H9 (cell line): ENCODE measurements around the gene FAM120A. TPM values are rescaled to one million over a fixed set of nuclear protein-coding genes. Genes with fewer than 3 reads are reported as not detected.

ENCODE experiments used
- DNase-seq: peaks from one replicate; pipeline ENCODE4 v3.0.0-alpha.2; 2017
- H2AFZ ChIP-seq: one replicate; pipeline ENCODE4 v1.6.1; 2013; ENCODE audit warnings: mild to moderate bottlenecking, low read length, control low read depth, moderate library complexity
- H2AK5ac ChIP-seq: 2 replicates; pipeline ENCODE4 v1.6.1; 2013; ENCODE audit warnings: low read length, control low read depth, mixed read lengths; ENCODE audit not compliant: insufficient read length
- H2BK120ac ChIP-seq: one replicate; pipeline ENCODE4 v1.6.1; 2013; ENCODE audit warnings: low read depth, mild to moderate bottlenecking, low read length, control low read depth, inconsistent platforms; ENCODE audit not compliant: poor library complexity, severe bottlenecking
- H2BK12ac ChIP-seq: 2 replicates; pipeline ENCODE4 v1.6.1; 2013; ENCODE audit warnings: low read length, control low read depth, mixed read lengths, low read depth; ENCODE audit not compliant: insufficient read length
- H2BK15ac ChIP-seq: 2 replicates; pipeline ENCODE4 v1.6.1; 2013; ENCODE audit warnings: low read depth, low read length, control low read depth
- H2BK20ac ChIP-seq: one replicate; pipeline ENCODE4 v1.6.1; 2013; ENCODE audit warnings: low read depth, mild to moderate bottlenecking, low read length, control low read depth, inconsistent platforms; ENCODE audit not compliant: poor library complexity, severe bottlenecking
- H2BK5ac ChIP-seq: 2 replicates; pipeline ENCODE4 v1.6.1; 2013; ENCODE audit warnings: low read length, control low read depth, mixed read lengths; ENCODE audit not compliant: insufficient read length
- H3K14ac ChIP-seq: 2 replicates; pipeline ENCODE4 v1.6.1; 2013; ENCODE audit warnings: low read length, control low read depth; ENCODE audit not compliant: insufficient read depth
- H3K18ac ChIP-seq: 2 replicates; pipeline ENCODE4 v1.6.1; 2013; ENCODE audit warnings: low read depth, mild to moderate bottlenecking, mixed read lengths, low read length, control low read depth; ENCODE audit not compliant: insufficient read length
- H3K23ac ChIP-seq: 2 replicates; pipeline ENCODE4 v1.6.1; 2013; ENCODE audit warnings: low read length, control low read depth, mixed read lengths, low read depth; ENCODE audit not compliant: insufficient read length
- H3K23me2 ChIP-seq: 2 replicates; pipeline ENCODE4 v1.6.1; 2013; ENCODE audit warnings: low read depth, mild to moderate bottlenecking, mixed read lengths, low read length, control low read depth; ENCODE audit not compliant: insufficient read length, poor library complexity, severe bottlenecking
- H3K27ac ChIP-seq: 2 replicates; pipeline ENCODE4 v1.5.1; 2013; ENCODE audit warnings: low read length, control low read depth, mixed read lengths, low read depth; ENCODE audit not compliant: insufficient read length
- H3K27me3 ChIP-seq: 2 replicates; pipeline ENCODE4 v1.6.1; 2013; ENCODE audit warnings: low read length, control low read depth, inconsistent platforms; ENCODE audit not compliant: insufficient read depth
- H3K4ac ChIP-seq: 2 replicates; pipeline ENCODE4 v1.6.1; 2013; ENCODE audit warnings: low read depth, mild to moderate bottlenecking, control low read depth, inconsistent platforms, low read length, moderate library complexity
- H3K4me1 ChIP-seq: 2 replicates; pipeline ENCODE4 v1.6.1; 2013; ENCODE audit warnings: low read length, control low read depth, inconsistent platforms; ENCODE audit not compliant: insufficient read depth
- H3K4me2 ChIP-seq: 2 replicates; pipeline ENCODE4 v1.6.1; 2013; ENCODE audit warnings: low read length, control low read depth, mixed read lengths; ENCODE audit not compliant: insufficient read length, insufficient read depth
- H3K56ac ChIP-seq: 2 replicates; pipeline ENCODE4 v1.6.1; 2013; ENCODE audit warnings: low read depth, mild to moderate bottlenecking, mixed read lengths, low read length, control low read depth; ENCODE audit not compliant: insufficient read length
- H3K79me1 ChIP-seq: 2 replicates; pipeline ENCODE4 v1.6.1; 2013; ENCODE audit warnings: low read depth, mild to moderate bottlenecking, moderate library complexity, low read length, control low read depth, inconsistent platforms; ENCODE audit not compliant: insufficient read depth, poor library complexity, severe bottlenecking
- H3K79me2 ChIP-seq: 2 replicates; pipeline ENCODE4 v1.6.1; 2013; ENCODE audit warnings: low read length, control low read depth, inconsistent platforms; ENCODE audit not compliant: insufficient read depth
- H3K9ac ChIP-seq: 2 replicates; pipeline ENCODE4 v1.6.1; 2013; ENCODE audit warnings: low read length, control low read depth, mixed read lengths; ENCODE audit not compliant: insufficient read length; ENCODE audit errors: extremely low read depth
- H3K9me3 ChIP-seq: one replicate; pipeline ENCODE4 v1.6.1; 2013; ENCODE audit warnings: low read depth, low read length, inconsistent platforms; ENCODE audit not compliant: control insufficient read depth
- H3T11ph ChIP-seq: one replicate; pipeline ENCODE4 v1.6.1; 2013; ENCODE audit warnings: mild to moderate bottlenecking, low read length, control low read depth, inconsistent platforms
- H4K20me1 ChIP-seq: one replicate; pipeline ENCODE4 v1.6.1; 2013; ENCODE audit not compliant: control insufficient read depth, insufficient read length, insufficient read depth
- H4K5ac ChIP-seq: 2 replicates; pipeline ENCODE4 v1.6.1; 2013; ENCODE audit warnings: low read depth, mild to moderate bottlenecking, mixed read lengths, low read length, control low read depth; ENCODE audit not compliant: insufficient read length
- H4K8ac ChIP-seq: replicated peaks from 2 replicates; pipeline ENCODE4 v1.6.1; 2013; ENCODE audit warnings: low read length, control low read depth, mixed read lengths, low read depth; ENCODE audit not compliant: insufficient read length
- H4K91ac ChIP-seq: 2 replicates; pipeline ENCODE4 v1.6.1; 2013; ENCODE audit warnings: low read depth, mild to moderate bottlenecking, moderate library complexity, mixed read lengths, low read length, control low read depth; ENCODE audit not compliant: insufficient read length
- H3K27ac Mint-ChIP-seq, 3 experiments: 2 replicates in 2 of 3; 3 replicates in 1 of 3; pipeline ENCODE4 v1.8.0; 2020 to 2021; ENCODE audit warnings: mixed read lengths in 3 of 3, mild to moderate bottlenecking in 1 of 3, moderate library complexity in 1 of 3
- H3K27me3 Mint-ChIP-seq: 2 replicates; pipeline ENCODE4 v1.8.0; 2021; ENCODE audit warnings: low read depth, mild to moderate bottlenecking, moderate library complexity, mixed read lengths
- H3K36me3 Mint-ChIP-seq, 3 experiments: 2 replicates in 2 of 3; 3 replicates in 1 of 3; pipeline ENCODE4 v1.8.0; 2020 to 2021; ENCODE audit warnings: low read depth in 3 of 3, mixed read lengths in 3 of 3; ENCODE audit not compliant: insufficient read depth in 1 of 3
- H3K4me1 Mint-ChIP-seq, 2 experiments: 2 replicates each; pipeline ENCODE4 v1.8.0; 2020; ENCODE audit warnings: mixed read lengths in 2 of 2
- H3K4me3 Mint-ChIP-seq, 2 experiments: 2 replicates in 1 of 2; 3 replicates in 1 of 2; pipeline ENCODE4 v1.8.0; 2020 to 2021; ENCODE audit warnings: mild to moderate bottlenecking in 2 of 2, mixed read lengths in 2 of 2, moderate library complexity in 1 of 2
- H3K9me3 Mint-ChIP-seq, 2 experiments: 2 replicates in 1 of 2; 3 replicates in 1 of 2; pipeline ENCODE4 v1.8.0; 2020; ENCODE audit warnings: mild to moderate bottlenecking in 2 of 2, mixed read lengths in 2 of 2, moderate library complexity in 1 of 2
- WGBS: extraction: QIAGEN DNeasy Blood & Tissue Kit; methylation state at CpG from one replicate; pipeline ENCODE4 v1.1.7; 2013; ENCODE audit warnings: missing lambda C conversion rate, low lambda C conversion rate, mixed read lengths; ENCODE audit not compliant: insufficient read length; ENCODE audit errors: extremely low coverage; 5-methylcytosine and 5-hydroxymethylcytosine counted together
- total RNA-seq: library from RNA; stranded (reverse); gene quantifications from 2 replicates; pipeline ENCODE4 v1.2.1, GENCODE V29; 2021
- TF ChIP-seq, protein P1 (sequence below): fragments of 200-600 bp; sonication (generic); conservative IDR thresholded peaks from 3 replicates; pipeline ENCODE4 v1.8.0; 2021; ENCODE audit warnings: antibody characterized with exemption, mild to moderate bottlenecking

Gene FAM120A
- total RNA-seq, 1 experiment from 2014 or later: 57.7 TPM

DNA sequence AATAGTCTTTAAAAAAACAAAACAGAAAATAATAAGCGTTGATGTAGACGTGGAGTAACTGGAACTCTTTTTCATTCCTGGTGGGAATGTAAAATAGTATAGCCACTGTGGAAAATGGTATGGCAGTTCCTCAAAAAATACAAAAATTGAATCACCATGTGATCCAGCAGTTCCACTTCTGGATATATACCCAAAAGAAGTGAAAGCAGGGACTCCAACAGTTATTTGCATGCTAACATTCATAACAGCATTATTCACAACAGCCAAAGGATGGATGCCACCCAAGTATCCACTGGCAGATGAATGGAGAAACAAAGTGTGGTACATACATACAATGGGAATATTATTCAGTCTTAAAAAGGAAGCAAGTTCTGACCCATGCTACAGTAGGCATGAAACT is 120.7 kb downstream of the FAM120A start:
- H3K4me3 Mint-ChIP-seq: no peak overlapping the region
- peaks cover 5 to 11% (median 7%) of the 10 kb centered on the region in 3 experiments; a peak in 6 of 7 replicates for H3K36me3 Mint-ChIP-seq
- Histone ChIP-seq H4K91ac (no peak overlapping the region), H3K4me1 (peaks cover 7% of the 10 kb centered on the region; the same call in 1 of the 2 replicates), H3K9ac (no peak overlapping the region), H2BK120ac (no peak overlapping the region), H3K27me3 (peaks cover 2% of the 10 kb centered on the region; the same call in 1 of the 2 replicates), H2AK5ac (no peak overlapping the region), H4K5ac (no peak overlapping the region), H3K27ac (no peak overlapping the region), H2BK12ac (no peak overlapping the region), H3K4me2 (no peak overlapping the region), H2BK20ac (no peak overlapping the region), H3T11ph (no peak overlapping the region), H3K23me2 (peaks cover 11% of the 10 kb centered on the region), H2BK15ac (no peak overlapping the region), H3K9me3 (no peaks in the 10 kb centered on the region), H4K20me1 (no peaks in the 10 kb centered on the region), H4K8ac (no peak overlapping the region), H3K14ac (no peak overlapping the region), H2BK5ac (no peak overlapping the region), H3K79me1 (no peaks in the 10 kb centered on the region), H2AFZ (no peak overlapping the region), H3K56ac (no peak overlapping the region), H3K79me2 (no peaks in the 10 kb centered on the region), H3K18ac (no peak overlapping the region), H3K23ac (no peak overlapping the region), H3K4ac (no peak overlapping the region)
- H3K4me1 Mint-ChIP-seq: peaks cover 26 to 30% of the 10 kb centered on the region in 2 experiments
- no CpG with 5 or more reads among the region's 2 CpGs for WGBS
- H3K27me3 Mint-ChIP-seq: peaks cover 4% of the 10 kb centered on the region
- no peak for DNase-seq
- H3K27ac Mint-ChIP-seq: no peak overlapping the region
- H3K9me3 Mint-ChIP-seq: peaks cover 5 to 8% of the 10 kb centered on the region in 2 experiments; a peak in 4 of 5 replicates
- TF ChIP-seq, protein P1, sequence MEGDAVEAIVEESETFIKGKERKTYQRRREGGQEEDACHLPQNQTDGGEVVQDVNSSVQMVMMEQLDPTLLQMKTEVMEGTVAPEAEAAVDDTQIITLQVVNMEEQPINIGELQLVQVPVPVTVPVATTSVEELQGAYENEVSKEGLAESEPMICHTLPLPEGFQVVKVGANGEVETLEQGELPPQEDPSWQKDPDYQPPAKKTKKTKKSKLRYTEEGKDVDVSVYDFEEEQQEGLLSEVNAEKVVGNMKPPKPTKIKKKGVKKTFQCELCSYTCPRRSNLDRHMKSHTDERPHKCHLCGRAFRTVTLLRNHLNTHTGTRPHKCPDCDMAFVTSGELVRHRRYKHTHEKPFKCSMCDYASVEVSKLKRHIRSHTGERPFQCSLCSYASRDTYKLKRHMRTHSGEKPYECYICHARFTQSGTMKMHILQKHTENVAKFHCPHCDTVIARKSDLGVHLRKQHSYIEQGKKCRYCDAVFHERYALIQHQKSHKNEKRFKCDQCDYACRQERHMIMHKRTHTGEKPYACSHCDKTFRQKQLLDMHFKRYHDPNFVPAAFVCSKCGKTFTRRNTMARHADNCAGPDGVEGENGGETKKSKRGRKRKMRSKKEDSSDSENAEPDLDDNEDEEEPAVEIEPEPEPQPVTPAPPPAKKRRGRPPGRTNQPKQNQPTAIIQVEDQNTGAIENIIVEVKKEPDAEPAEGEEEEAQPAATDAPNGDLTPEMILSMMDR: no peak
